Measurements from ENCODE around the gene CERS1. TPM values are rescaled to one million over a fixed set of nuclear protein-coding genes. Genes with fewer than 3 reads are reported as not detected.
A peak's percentile ranks its signal among the peaks of the same experiment; 100 is the strongest.

The CERS1 gene
- total RNA-seq, 1 donor from 2014 or later: 4.5 TPM

GRCh38 chr19:18840288-18841267 lies 55.4 kb downstream of the CERS1 start:
- DNase-seq (ENCODE audit: low read depth, low spot score): no peak

DNA sequence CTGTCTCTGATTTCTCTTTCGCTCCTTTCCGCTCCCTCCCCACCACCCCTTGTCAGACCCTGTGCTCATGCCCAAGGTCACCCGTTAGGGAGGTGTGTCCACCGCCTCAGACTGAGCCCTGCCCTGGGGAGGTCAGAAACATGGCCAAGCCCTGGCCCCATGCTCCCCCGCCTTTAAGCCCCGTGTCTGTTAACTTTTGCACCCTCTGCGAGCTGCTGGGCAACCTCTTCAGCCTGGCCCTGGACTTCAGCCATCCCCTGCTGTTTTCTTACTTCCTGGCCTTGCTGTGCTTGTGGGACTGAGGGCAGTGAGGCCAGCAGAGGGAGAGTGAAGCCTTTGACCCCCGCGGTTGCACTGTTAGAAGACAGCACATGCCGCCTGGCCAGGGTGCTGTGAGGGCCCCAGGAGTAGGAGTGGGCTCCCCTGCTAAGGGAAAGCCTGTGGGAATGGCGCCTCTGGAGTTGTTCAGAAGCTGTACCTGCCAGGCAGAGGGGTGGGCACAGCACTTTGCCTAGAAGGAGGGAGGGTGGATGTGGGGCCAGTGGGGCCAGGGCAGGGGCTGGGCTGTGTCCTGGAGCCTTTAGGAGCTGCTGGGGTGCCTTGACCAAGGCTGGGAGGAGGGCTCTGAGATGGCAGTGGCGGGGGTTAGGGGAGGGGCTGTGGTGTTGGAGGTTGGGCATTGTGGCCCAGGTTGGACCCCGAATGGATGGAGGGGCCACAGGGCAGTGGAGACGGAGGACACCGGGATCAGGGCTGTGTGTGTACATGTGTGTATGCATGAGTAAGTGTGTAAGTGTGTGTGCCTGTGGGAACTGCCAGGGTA lies 56.3 kb downstream of the CERS1 start:
- DNase-seq (ENCODE audit: low read depth, low spot score): no peak

GRCh38 chr19:18834644-18834984 lies 61.3 kb downstream of the CERS1 start:
- DNase-seq (ENCODE audit: low read depth, low spot score): no peak

DNA sequence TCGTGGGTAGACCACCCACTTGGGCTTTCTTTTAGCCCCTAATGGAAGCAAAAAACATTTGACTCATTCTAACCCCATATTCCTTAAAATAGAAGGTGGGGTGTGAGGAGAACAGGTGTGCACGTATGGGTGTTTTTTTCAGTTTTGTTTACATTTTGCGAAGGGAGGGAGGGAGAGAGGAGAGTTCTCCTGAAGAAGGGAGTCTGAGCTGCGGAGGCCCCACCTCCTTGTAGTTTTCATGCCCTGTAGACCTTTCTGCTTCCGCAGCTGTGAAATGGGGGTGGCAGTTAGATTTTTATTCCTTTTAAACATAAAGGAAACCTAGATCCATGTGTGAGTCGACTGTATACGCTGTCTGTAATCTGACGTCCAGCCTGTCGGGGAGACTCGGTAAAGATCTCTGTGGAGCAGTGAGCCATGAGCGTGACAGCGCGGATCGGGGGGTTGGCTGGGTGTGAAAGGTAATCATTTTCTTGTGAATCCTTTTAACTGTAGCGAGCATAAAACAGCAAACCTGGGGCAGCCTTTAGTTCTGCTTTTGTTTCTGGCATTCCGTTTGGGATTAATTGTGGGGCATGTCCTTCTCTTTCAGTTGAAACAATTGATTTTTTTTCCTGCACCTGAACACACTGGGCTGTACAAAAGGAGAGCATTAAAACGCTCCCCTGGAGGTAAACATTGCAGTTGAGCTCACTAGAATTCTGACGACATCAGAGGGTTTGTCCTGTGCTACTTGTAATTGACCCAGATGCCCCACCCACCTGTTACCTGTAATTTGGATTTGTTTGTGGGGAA lies 61.9 kb downstream of the CERS1 start:
- DNase-seq (ENCODE audit: low read depth, low spot score): no peak

DNA sequence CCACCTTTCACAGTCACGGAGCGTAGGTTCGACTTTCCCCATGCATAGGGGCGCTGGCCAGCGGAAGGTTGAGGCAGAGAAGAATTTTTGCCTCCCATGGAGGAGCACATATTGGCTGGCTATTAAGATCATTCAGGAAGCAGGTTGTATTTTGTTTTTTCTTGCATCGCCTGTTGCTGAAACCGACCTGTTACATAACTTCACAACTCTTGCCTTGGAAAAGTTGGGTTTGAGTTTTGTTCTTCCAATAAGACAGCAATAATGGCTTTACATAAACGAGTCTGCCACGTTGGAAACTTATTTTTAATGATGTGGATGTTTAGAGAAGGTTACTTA lies 62.8 kb downstream of the CERS1 start:
- DNase-seq (ENCODE audit: low read depth, low spot score): no peak

DNA sequence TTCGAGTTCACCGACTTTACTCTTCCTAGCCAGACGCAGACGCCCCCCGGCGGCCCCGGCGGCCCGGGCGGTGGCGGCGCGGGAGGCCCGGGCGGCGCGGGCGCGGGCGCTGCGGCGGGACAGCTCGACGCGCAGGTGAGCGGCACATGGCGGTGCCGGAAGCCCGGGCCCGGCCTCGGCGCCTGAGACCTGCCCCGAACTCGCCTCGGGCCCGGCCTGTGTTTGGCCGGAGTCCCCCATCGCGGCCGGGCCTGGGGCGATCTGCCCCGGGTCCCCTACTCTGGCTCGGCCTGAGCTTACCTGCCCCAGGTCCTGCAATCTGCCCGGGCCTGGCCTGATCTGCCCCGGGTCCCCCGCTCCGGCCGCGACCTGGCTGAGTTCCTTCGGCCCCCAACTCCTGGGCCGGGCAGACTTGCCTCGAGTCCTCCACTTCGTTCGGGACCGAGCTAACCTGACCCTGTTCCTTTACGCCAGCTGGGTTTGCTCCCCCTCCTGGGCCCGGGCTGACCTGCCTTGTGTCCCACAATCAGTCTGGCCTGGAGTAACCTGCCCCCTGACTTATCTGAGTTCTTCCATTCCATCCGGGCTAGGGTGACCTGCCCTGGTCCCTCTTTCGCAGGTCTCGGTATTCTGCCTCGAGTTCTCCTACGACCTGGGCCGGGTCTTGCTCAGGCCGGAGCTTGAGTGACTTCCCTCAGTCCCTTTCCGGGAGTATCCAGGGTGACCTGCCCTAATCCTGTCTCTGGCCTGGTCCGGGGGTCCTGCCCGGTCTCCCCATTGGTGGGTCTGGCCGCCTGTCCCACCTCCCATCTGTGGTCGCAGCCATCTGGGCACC lies 63.4 kb downstream of the CERS1 start:
- DNase-seq (ENCODE audit: low read depth, low spot score): no peak

DNA sequence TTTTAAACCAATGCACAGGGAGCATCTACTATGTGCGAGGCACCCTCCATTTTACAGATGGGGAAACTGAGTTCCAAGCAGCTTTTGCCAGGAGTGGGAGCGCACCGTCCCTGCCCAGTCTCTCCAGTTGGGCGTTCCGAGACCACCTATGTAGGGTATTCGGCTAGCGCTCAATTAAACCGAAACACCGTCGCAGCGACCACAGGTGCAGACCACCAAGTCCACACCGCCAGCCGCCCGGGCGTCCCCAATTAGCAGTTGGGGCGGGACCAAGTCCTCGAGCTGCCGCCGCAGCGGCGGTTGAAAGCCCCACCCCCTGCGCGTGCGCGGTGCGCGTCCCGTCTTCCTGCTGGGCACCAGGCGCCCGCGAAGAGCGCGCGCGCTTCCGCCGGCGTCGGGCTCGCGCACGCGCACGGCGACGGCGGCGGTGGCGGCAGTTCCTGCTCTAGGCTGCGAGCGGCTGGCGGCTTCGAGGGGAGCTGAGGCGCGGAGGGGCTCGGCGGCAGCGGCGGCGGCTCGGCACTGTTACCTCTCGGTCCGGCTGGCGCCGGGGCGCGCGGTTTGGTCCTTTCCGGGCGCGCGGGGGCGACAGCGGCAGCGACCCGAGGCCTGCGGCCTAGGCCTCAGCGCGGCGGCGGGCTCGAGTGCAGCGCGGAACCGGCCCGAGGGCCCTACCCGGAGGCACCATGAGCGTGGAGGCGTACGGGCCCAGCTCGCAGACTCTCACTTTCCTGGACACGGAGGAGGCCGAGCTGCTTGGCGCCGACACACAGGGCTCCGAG lies 64.2 kb downstream of the CERS1 start, which contains the start of gene UPF1:
UPF1 (plus strand) TSS at position 436 of the 782 bp plus-strand sequence; CDS start at position 687, 251 bp downstream.
- DNase-seq (ENCODE audit: low read depth, low spot score): peak; percentile 63

DNA sequence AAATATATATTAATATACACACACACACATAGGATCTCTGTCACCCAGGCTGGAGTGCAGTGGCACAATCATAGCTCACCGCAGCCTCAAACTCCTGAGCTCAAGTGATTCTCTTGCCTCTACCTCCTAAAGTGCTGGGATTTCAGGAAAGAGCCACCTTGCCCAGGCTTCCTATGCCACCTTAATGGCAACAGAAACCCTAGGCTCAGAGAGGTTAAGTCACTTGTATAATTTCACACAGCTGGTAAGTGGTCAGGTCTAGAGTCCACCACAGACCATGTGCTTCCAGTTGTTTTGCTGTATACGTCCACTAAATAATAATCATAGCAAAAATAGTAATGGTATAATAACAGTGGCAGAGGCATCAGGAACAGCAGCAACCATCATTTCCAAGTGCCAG lies 65.5 kb downstream of the CERS1 start:
- no peak for DNase-seq (ENCODE audit: low read depth, low spot score)

- DNase-seq (ENCODE audit: low read depth, low spot score): no peak
Measured at GRCh38 chr19:18828786-18829185, 67.2 kb downstream of the CERS1 start.

Other genes starting within 250 kb of the CERS1 start
- gene CRTC1, start 212.5 kb downstream of the CERS1 start, total RNA-seq: 0.79 and 1.1 TPM in 2 replicates
- not detected in 2 replicates for gene COMP, start 104.9 kb downstream of the CERS1 start, total RNA-seq
- gene UPF1, start 64.2 kb downstream of the CERS1 start, total RNA-seq: 62.3 and 80.6 TPM in 2 replicates
- gene COPE, start 23.2 kb upstream of the CERS1 start, total RNA-seq: 151 and 207 TPM in 2 replicates
- 60.5 and 70.3 TPM in 2 replicates for gene DDX49, start 23.6 kb upstream of the CERS1 start, total RNA-seq
- 172 and 181 TPM in 2 replicates for gene HOMER3, start 45.1 kb upstream of the CERS1 start, total RNA-seq
- 17.5 and 29.4 TPM in 2 replicates for gene SUGP2, start 137.4 kb upstream of the CERS1 start, total RNA-seq
- gene ARMC6, start 137.4 kb upstream of the CERS1 start, total RNA-seq: 51.1 and 68.3 TPM in 2 replicates
- gene SLC25A42, start 167.8 kb upstream of the CERS1 start, total RNA-seq: 3.7 and 4.1 TPM in 2 replicates
- 22.1 and 29.5 TPM in 2 replicates for gene TMEM161A, start 242.3 kb upstream of the CERS1 start, total RNA-seq

Data from pulmonary artery endothelial cell (primary cell).